ENCODE results near the gene GREM2. TPM values are rescaled to one million over a fixed set of nuclear protein-coding genes. Genes with fewer than 3 reads are reported as not detected.

Gene GREM2
- total and polyA plus RNA-seq, 9 of the 15 experiments (the other 6 are each of a cell fraction or from before 2014, with no cell fraction given) = 0.01 to 0.07 (median 0.05) TPM; not detected in 5

GRCh38 chr1:240591078-240591477, 20.9 kb downstream of the GREM2 start:
- Histone ChIP-seq H3K4me2 (ENCODE audit: insufficient read depth, low read length) (no peak overlapping the region), H3K4me3 (no peak overlapping the region), H3K27me3 (ENCODE audit: control insufficient read depth in 2 of 2, insufficient read depth in 2 of 2, low read length in 2 of 2) (no peaks in the 10 kb centered on the region), H3K36me3 (ENCODE audit: control insufficient read depth, insufficient read depth, low read length) (no peaks in the 10 kb centered on the region), H4K20me1 (replicated peaks; ENCODE audit: control insufficient read depth, insufficient read depth, low read length) (no peaks in the 10 kb centered on the region), H3K9me3 (replicated peaks; ENCODE audit: control insufficient read depth, insufficient read depth, low read depth, low read length) (no peaks in the 10 kb centered on the region), H3K79me2 (ENCODE audit: control insufficient read depth, insufficient read depth, low read length) (no peaks in the 10 kb centered on the region), H3K27ac (ENCODE audit: extremely low read depth, low read depth, low read length) (no peak overlapping the region), H3K4me1 (replicated peaks in 1 of 2; ENCODE audit: control insufficient read depth in 2 of 2, insufficient read depth in 2 of 2, low read length in 2 of 2) (no peaks in the 10 kb centered on the region), H2AFZ (ENCODE audit: low read depth, low read length) (no peak overlapping the region), H3K9ac (ENCODE audit: insufficient read depth in 1 of 2, low read depth in 2 of 2, low read length in 2 of 2) (no peak overlapping the region), H3K9me1 (ENCODE audit: control insufficient read depth, insufficient read depth, low read length) (no peaks in the 10 kb centered on the region)
- TF ChIP-seq ZNF311 (CRISPR knock-in tag; IDR thresholded peaks at IDR 0.05) (no peak), E2F5 (CRISPR knock-in tag; IDR thresholded peaks at IDR 0.05) (no peak), SMAD4 (CRISPR knock-in tag; conservative IDR thresholded peaks at IDR 0.05) (no peak), U2AF2 (optimal IDR thresholded peaks at IDR 0.05; ENCODE audit: low read depth, low read length) (no peak), ZNF347 (CRISPR knock-in tag; IDR thresholded peaks at IDR 0.05; ENCODE audit: low read depth) (no peak), TBP (optimal IDR thresholded peaks at IDR 0.05; ENCODE audit: low read depth, low read length) (no peak), ID3 (CRISPR knock-in tag; IDR thresholded peaks at IDR 0.05) (no peak), ID3 (tag; IDR thresholded peaks at IDR 0.05) (no peak), ILF3 (IDR thresholded peaks at IDR 0.05; ENCODE audit: borderline replicate concordance) (no peak)
- intact Hi-C loops (cut with micrococcal nuclease) = no loop called here
- ChIA-PET POLR2A (interaction anchor here (1.4 kb wide), 1 partner anchor 13 kb away, joined by 4 read pairs; no protein-coding TSS in a partner anchor), CTCF (ENCODE audit: low intra/inter-chr PET ratio) (no interaction called here)
- no peak for DNase-seq (ENCODE audit: extremely low read depth in 1 of 4, low spot score in 3 of 4)
- BruUV-seq (replicated peaks) = no TSS peak
- in situ Hi-C loops (cut with MboI) = no loop called here
- no peak for FAIRE-seq
- WGBS (ENCODE audit: insufficient coverage, low coverage, missing lambda C conversion rate) = 2% methylated on average over 5 of the region's 5 CpGs
- ATAC-seq = no peak

All from K562 (cell line).